ENCODE results near the gene FGD6. TPM values are rescaled to one million over a fixed set of nuclear protein-coding genes. Genes with fewer than 3 reads are reported as not detected.

The FGD6 gene
- total and polyA plus RNA-seq, 2 of the 4 experiments (the other 2 are of a cell fraction) = 2.6 to 9.5 TPM

Other genes with a start within 250 kb of the FGD6 start
- 116 and 166 TPM in 2 replicates for gene NDUFA12, start 213.8 kb downstream of the FGD6 start, total RNA-seq (2012; rRNA removed)
- gene NDUFA12, start 213.8 kb downstream of the FGD6 start, polyA plus RNA-seq (2012; rRNA removed) = 114 and 135 TPM in 2 replicates
- 12.7 and 17.2 TPM in 2 replicates for gene NR2C1, start 143.8 kb downstream of the FGD6 start, total RNA-seq (2012; rRNA removed)
- gene NR2C1, start 143.8 kb downstream of the FGD6 start, polyA plus RNA-seq (2012; rRNA removed) = 12.9 and 14.1 TPM in 2 replicates
- gene VEZT, start 340 bp upstream of the FGD6 start, total RNA-seq (2012; rRNA removed) = 83.6 and 90.2 TPM in 2 replicates
- gene VEZT, start 340 bp upstream of the FGD6 start, polyA plus RNA-seq (2012; rRNA removed) = 44.6 and 54.5 TPM in 2 replicates

Measured in IMR-90 (cell line).